NCI-H187 (cell line): ENCODE results near the gene PKNOX1.
"Not testable (repeated sequence)": the region's sequence is repeated elsewhere in the genome, so short reads cannot be mapped to it uniquely, and the experiment has no call there.

Source experiments
- DNase-seq, 2 experiments: peaks; one replicate each; lab custom pipeline; 2025; lab: John Stamatoyannopoulos, UW

Gene PKNOX1

GRCh38 chr21:43045876-43046821 lies 71.8 kb downstream of the PKNOX1 start:
- not testable (repeated sequence) for DNase-seq

GRCh38 chr21:43053112-43053511 lies 78.8 kb downstream of the PKNOX1 start:
- not testable (repeated sequence) for DNase-seq

DNA sequence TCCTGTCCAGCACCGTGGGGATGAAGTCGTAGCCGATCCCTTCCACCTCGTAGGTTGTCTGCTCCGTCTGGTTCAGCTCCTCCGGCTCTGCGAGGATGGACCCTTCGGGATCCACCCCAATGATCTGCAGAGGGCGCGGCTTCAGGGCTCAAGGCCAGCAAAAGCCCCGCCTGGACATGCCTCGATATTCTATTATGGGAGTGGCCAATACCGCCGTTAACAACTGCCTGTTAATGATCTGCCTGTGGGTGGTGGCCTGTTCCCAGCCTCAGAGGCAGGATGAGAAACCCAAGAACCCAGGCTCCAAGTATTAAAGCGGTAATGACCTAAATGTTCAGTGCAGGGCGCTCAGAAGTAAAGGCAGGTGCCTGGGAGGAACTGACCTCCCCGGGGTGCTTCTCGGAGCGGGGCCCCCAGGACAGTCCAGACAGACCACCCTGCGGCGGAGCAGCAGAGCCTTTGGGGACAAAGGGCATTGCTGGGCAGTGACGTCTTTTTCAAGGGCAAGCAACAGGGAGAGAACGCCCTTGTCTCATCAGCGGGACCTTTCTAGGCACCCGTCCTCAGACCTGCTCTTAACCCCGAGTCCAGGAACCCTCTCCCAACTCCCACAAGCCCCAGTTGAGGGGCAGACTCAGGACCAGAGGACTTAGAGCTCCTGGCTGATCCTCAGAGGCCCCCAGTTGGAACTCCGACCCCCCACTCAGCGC lies 88.7 kb downstream of the PKNOX1 start:
- not testable (repeated sequence) for DNase-seq

DNA sequence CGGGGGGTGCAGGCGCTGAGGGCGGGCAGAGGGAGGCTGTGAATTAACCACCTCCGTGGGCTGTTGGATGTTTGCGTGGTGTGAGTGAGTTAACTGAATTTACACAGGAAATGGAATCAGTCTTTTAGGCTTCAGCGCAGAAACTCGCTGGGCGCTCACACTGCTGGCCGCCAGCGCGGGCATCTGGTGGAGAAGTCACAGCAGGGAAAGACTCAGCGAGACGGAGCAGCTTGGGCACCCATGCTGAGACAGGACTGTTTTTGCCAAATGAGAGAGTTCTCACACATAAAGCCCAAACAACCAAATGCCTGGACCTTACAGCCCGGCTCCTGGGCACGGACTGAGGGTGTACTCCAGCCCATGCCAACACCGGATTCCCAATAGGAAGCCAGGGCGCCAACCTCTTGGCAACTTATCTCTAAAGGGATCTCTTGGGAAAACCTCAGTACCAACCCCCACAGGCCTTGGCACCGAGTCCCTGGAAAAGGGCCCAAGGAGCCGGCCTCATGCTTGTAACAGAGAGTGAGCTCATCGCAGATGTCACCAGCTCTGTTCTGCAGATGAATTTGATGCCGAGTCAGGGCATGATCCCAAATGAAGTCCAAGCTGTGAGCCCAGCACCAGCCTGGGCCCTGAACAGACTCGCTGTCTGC lies 90.0 kb downstream of the PKNOX1 start:
- DNase-seq: not testable (repeated sequence)

DNA sequence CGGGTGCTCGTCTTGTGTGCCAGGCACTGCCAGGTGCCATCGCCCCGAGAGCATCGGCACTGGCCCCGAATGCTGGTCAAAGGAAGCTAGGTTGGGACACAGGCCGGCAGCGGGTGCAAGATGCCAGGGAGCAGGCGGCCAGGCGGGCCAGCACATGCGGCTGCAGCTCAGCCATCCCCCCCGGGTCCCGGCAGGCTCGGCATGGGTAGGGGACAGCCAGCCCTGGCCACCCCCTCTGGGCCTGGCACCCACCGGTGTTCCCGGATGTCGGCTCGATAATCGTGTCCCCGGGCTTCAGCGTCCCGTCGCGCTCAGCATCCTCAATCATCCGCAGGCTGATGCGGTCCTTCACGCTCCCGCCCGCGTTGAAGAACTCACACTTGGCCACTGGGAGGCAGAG lies 91.6 kb downstream of the PKNOX1 start:
- not testable (repeated sequence) for DNase-seq

GRCh38 chr21:43066690-43067089 lies 92.3 kb downstream of the PKNOX1 start:
- not testable (repeated sequence) for DNase-seq

DNA sequence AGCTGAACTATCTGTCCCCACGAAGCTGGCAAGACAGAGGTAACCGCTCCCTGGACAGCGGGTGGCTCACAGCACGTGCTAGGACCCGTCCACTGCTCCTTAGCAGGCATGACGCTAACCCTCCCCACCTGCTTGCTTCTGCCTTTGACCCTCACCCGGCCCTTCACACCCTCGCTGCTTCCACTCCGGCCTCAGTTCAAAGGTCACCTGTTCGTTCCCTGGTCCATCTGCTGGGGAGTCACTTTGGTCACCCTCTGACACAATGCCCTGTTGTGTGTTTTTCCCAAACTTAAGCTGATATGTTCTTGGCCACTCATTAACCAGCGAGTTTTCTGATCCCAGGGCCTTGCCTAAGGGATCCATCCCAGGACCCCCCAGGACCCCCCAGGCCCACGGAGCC lies 93.7 kb downstream of the PKNOX1 start:
- not testable (repeated sequence) for DNase-seq

GRCh38 chr21:43069682-43070081 lies 95.3 kb downstream of the PKNOX1 start:
- not testable (repeated sequence) for DNase-seq

DNA sequence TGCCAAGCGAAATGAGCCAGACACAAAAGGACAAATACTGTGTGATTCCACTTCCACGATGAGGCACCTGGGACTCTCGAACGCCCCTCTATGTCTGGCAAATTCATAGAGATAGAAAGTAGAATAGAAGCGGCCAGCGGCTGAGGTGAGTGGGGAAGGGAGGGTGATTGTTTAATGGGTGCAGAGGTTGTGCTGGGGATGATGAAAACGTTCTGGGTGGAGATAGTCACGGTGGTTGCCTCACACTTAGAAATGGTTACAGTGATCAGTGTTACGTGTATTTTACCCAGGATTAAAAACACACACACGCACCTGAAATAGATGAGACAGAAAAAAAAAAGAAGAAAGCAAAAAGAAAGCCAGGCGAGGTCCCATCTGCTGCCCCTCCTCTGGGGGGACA lies 98.4 kb downstream of the PKNOX1 start:
- not testable (repeated sequence) for DNase-seq

DNA sequence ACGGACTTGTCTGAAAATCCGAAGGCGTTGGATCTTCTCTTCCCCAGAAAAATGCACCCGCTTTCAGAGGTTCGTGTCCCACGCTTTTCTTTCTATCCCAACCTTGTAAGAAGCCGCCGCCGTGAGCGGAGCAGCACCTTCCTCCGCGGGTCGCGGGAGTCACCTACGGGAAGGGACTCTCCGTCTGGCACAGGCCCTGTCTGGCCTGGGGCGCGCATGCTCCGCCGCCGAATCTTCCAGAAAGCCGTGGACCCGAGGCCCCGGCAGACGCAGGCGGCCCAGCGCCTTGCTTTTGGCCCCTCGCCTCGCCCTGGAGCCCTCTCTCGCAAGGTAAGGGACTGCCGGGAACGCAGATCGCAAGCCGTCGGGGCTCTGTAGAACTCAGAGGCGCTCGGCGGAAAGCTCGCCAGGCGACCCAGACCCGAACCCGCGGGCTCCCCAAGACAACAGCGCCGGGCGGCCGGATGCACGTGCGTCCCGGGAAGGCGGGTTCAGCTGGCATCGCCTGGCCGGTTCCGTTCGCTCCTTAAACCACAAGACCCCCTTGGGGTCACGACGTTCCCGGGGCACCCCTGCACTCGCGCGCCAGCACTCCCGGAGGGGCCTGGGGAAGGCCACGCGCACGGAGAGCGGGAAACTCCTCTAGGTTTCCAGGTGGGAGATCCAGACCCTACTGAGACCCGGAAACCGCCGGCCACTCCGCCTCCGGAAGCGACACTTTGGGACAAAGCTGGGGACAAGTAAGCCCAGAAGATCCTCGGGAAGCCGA lies 100.2 kb downstream of the PKNOX1 start:
- not testable (repeated sequence) for DNase-seq

GRCh38 chr21:43075170-43076022 lies 101.0 kb downstream of the PKNOX1 start, which contains the start of gene CBS:
Gene CBS, minus strand, starts transcription at chr21:43075835. Its CDS starts 3,642 bp downstream, at chr21:43072193.
- not testable (repeated sequence) for DNase-seq

DNA sequence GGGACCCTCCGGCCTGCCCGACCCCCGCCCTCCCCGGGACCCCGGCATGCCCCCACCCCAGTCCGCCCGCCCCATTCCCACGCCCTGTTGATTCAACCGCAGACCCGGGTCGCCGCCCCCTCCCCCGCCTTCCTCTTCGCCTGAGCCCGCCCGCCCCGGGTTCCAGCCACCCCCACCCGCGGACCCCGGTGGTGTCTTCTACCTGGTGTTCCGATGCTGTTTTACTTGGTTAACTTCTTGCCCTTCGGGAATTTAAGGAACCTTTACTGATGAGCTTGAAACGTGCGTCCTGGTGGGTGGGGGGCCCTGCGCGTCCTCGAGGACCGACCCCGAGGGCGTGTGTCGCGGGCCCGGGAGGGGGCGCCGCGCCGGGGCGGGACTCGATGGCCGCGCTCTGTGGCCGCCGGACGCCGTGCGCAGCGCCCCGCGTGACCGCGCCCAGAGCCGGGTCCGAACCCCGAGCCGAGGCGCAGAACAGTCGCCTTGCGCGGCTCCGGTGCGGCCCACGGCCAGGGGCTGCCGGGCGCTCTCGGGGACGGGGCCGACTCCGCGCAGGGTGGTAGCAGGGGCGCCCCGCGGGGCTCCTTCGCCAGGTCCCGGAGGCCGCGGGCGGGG lies 101.8 kb downstream of the PKNOX1 start:
- DNase-seq: not testable (repeated sequence)

GRCh38 chr21:43076643-43077042 lies 102.3 kb downstream of the PKNOX1 start:
- not testable (repeated sequence) for DNase-seq

GRCh38 chr21:43082587-43083300 lies 108.4 kb downstream of the PKNOX1 start:
- not testable (repeated sequence) for DNase-seq
